ENCODE measurements around the gene MRPS17. TPM values are rescaled to one million over a fixed set of nuclear protein-coding genes. Genes with fewer than 3 reads are reported as not detected.
"Not testable (repeated sequence)": the region's sequence is repeated elsewhere in the genome, so short reads cannot be mapped to it uniquely, and the experiment has no call there.

MRPS17 gene
- total and polyA plus RNA-seq, 4 donors, result 7.2 to 39.7 (median 10.7) TPM

GRCh38 chr7:55946545-55946944, 5.1 kb upstream of the MRPS17 start:
- TF ChIP-seq EGR1 (IDR thresholded peaks at IDR 0.05; ENCODE audit: low read depth in 2 of 2), result no peak
- no peak for TF ChIP-seq REST (IDR thresholded peaks at IDR 0.05)
- TF ChIP-seq, protein P1, sequence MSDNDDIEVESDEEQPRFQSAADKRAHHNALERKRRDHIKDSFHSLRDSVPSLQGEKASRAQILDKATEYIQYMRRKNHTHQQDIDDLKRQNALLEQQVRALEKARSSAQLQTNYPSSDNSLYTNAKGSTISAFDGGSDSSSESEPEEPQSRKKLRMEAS (IDR thresholded peaks at IDR 0.05), result no peak
- TF ChIP-seq NR2F2 (IDR thresholded peaks at IDR 0.05), result no peak
- TF ChIP-seq GABPA (IDR thresholded peaks at IDR 0.05 in 1 of 2, conservative IDR thresholded peaks at IDR 0.05 in 1 of 2), result no peak
- no peak for TF ChIP-seq JUND (IDR thresholded peaks at IDR 0.05)
- TF ChIP-seq TAF1 (conservative IDR thresholded peaks at IDR 0.05), result no peak
- no peak for TF ChIP-seq ATF3 (IDR thresholded peaks at IDR 0.05)
- TF ChIP-seq FOXA1 (IDR thresholded peaks at IDR 0.05), result no peak
- TF ChIP-seq YY1 (IDR thresholded peaks at IDR 0.05), result no peak
- no peak for TF ChIP-seq RAD21 (IDR thresholded peaks at IDR 0.05)
- Histone ChIP-seq H3K27ac (ENCODE audit: low read depth in 1 of 2, low read length in 2 of 2) (no peak overlapping the region), H3K9me3 (ENCODE audit: control insufficient read depth in 4 of 4, low read length in 3 of 4) (peaks cover 0 to 14% (median 7%) of the 10 kb centered on the region in 4 donors), H3K4me3 (ENCODE audit: low read depth in 1 of 3, low read length in 3 of 3) (no peak overlapping the region), H3K9ac (ENCODE audit: low read depth in 1 of 2, low read length in 2 of 2) (no peak overlapping the region), H3K27me3 (ENCODE audit: control insufficient read depth in 4 of 4, insufficient read depth in 4 of 4, low read length in 3 of 4) (no peaks in the 10 kb centered on the region), H3K36me3 (ENCODE audit: control insufficient read depth in 4 of 4, insufficient read depth in 3 of 4, low read depth in 1 of 4, low read length in 3 of 4) (peaks cover 0 to 1% (median 0%) of the 10 kb centered on the region in 4 donors), H3K4me1 (ENCODE audit: control insufficient read depth in 4 of 4, insufficient read depth in 4 of 4, low read length in 3 of 4) (no peaks in the 10 kb centered on the region)
- 88% methylated on average over 5 of the region's 5 CpGs for WGBS
- no peak for DNase-seq (ENCODE audit: low spot score)

- Histone ChIP-seq H3K27ac (ENCODE audit: low read depth in 1 of 2, low read length in 2 of 2) (peak overlapping the region; percentile 69 to 74), H3K4me3 (ENCODE audit: low read depth in 1 of 3, low read length in 3 of 3) (peak overlapping the region; percentile 79 to 93 (median 93)), H3K9ac (ENCODE audit: low read depth in 1 of 2, low read length in 2 of 2) (peak overlapping the region; percentile 61 to 83), H3K4me1 (ENCODE audit: control insufficient read depth in 4 of 4, insufficient read depth in 4 of 4, low read length in 3 of 4) (peaks cover 2 to 18% (median 11%) of the 10 kb centered on the region in 4 donors)
- not testable (repeated sequence) for H3K9me3 ChIP-seq (ENCODE audit: control insufficient read depth in 4 of 4, low read length in 3 of 4); DNase-seq (ENCODE audit: low spot score); H3K27me3 ChIP-seq (ENCODE audit: control insufficient read depth in 4 of 4, insufficient read depth in 4 of 4, low read length in 3 of 4); H3K36me3 ChIP-seq (ENCODE audit: control insufficient read depth in 4 of 4, insufficient read depth in 3 of 4, low read depth in 1 of 4, low read length in 3 of 4)
- WGBS, result 45% methylated on average over 19 of the region's 19 CpGs
Measured at GRCh38 chr7:55952352-55952671, 635 bp downstream of the MRPS17 start.

- no peaks in the 10 kb centered on the region for H3K9me3 ChIP-seq (ENCODE audit: control insufficient read depth in 4 of 4, low read length in 3 of 4)
- no peaks in the 10 kb centered on the region for H3K27me3 ChIP-seq (ENCODE audit: control insufficient read depth in 4 of 4, insufficient read depth in 4 of 4, low read length in 3 of 4)
- H3K4me3 ChIP-seq (ENCODE audit: low read depth in 1 of 3, low read length in 3 of 3), result no peak overlapping the region
- peaks cover 2 to 18% (median 11%) of the 10 kb centered on the region in 4 donors for H3K4me1 ChIP-seq (ENCODE audit: control insufficient read depth in 4 of 4, insufficient read depth in 4 of 4, low read length in 3 of 4)
- TF ChIP-seq YY1 (IDR thresholded peaks at IDR 0.05) (peak; percentile 23), HNF4G (IDR thresholded peaks at IDR 0.05) (peak; percentile 19), NR2F2 (IDR thresholded peaks at IDR 0.05) (peak; percentile 57), JUND (IDR thresholded peaks at IDR 0.05) (no peak), SP1 (IDR thresholded peaks at IDR 0.05) (peak; percentile 61), HNF4A (conservative IDR thresholded peaks at IDR 0.05) (peak; percentile 66), GABPA (IDR thresholded peaks at IDR 0.05 in 1 of 2, conservative IDR thresholded peaks at IDR 0.05 in 1 of 2) (no peak), FOXA2 (IDR thresholded peaks at IDR 0.05) (peak; percentile 48), RXRA (IDR thresholded peaks at IDR 0.05) (peak; percentile 81 to 83)
- TF ChIP-seq, protein P1 (IDR thresholded peaks at IDR 0.05), result peak; percentile 13
- TF ChIP-seq, protein P2, sequence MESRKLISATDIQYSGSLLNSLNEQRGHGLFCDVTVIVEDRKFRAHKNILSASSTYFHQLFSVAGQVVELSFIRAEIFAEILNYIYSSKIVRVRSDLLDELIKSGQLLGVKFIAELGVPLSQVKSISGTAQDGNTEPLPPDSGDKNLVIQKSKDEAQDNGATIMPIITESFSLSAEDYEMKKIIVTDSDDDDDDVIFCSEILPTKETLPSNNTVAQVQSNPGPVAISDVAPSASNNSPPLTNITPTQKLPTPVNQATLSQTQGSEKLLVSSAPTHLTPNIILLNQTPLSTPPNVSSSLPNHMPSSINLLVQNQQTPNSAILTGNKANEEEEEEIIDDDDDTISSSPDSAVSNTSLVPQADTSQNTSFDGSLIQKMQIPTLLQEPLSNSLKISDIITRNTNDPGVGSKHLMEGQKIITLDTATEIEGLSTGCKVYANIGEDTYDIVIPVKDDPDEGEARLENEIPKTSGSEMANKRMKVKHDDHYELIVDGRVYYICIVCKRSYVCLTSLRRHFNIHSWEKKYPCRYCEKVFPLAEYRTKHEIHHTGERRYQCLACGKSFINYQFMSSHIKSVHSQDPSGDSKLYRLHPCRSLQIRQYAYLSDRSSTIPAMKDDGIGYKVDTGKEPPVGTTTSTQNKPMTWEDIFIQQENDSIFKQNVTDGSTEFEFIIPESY (IDR thresholded peaks at IDR 0.05), result no peak
- H3K9ac ChIP-seq (ENCODE audit: low read depth in 1 of 2, low read length in 2 of 2), result no peak overlapping the region
- DNase-seq (ENCODE audit: low spot score), result no peak
- peaks cover 0 to 5% (median 2%) of the 10 kb centered on the region in 4 donors for H3K36me3 ChIP-seq (ENCODE audit: control insufficient read depth in 4 of 4, insufficient read depth in 3 of 4, low read depth in 1 of 4, low read length in 3 of 4)
- H3K27ac ChIP-seq (ENCODE audit: low read depth in 1 of 2, low read length in 2 of 2), result no peak overlapping the region
- WGBS, result 78% methylated on average over 11 of the region's 11 CpGs
Measured at GRCh38 chr7:55953707-55954475, 2.2 kb downstream of the MRPS17 start.
